DND-41 (cell line): ENCODE measurements around the gene RRAGD.

Experiments
- ATAC-seq: fragments of 200-7000 bp; cut with Tn5 transposase; 3 replicates; pipeline ENCODE4 v1.9.1; 2021; ENCODE audit warnings: low read depth; ENCODE audit not compliant: insufficient read depth
- DNase-seq: peaks from one replicate; pipeline ENCODE4 v3.0.0-alpha.2; 2020
- H2AFZ ChIP-seq: 2 replicates; pipeline ENCODE4 v1.6.0; 2012; ENCODE audit warnings: low read depth, low read length
- H3K27ac ChIP-seq: 2 replicates; pipeline ENCODE4 v1.5.1; 2012; ENCODE audit warnings: low read length, inconsistent platforms
- H3K27me3 ChIP-seq: fragments of 200-600 bp; sonication (generic); 2 replicates; pipeline ENCODE4 v1.6.0; 2012; ENCODE audit warnings: low read length, mild to moderate bottlenecking, inconsistent platforms; ENCODE audit not compliant: insufficient read depth, poor library complexity
- H3K36me3 ChIP-seq: 2 replicates; pipeline ENCODE4 v1.5.1; 2012; ENCODE audit warnings: low read length, inconsistent platforms; ENCODE audit not compliant: insufficient read depth
- H3K4me1 ChIP-seq: 2 replicates; pipeline ENCODE4 v1.5.1; 2012; ENCODE audit warnings: mild to moderate bottlenecking, low read length; ENCODE audit not compliant: insufficient read depth
- H3K4me2 ChIP-seq: 2 replicates; pipeline ENCODE4 v1.6.0; 2012; ENCODE audit warnings: mild to moderate bottlenecking, moderate library complexity, low read length, inconsistent platforms; ENCODE audit not compliant: insufficient read depth
- H3K4me3 ChIP-seq, 2 experiments: fragments of 200-600 bp in 1 of 2; shearing (Covaris generic) in 1 of 2; 2 replicates each; pipeline ENCODE4 v1.5.1; 2012 to 2016; ENCODE audit warnings: inconsistent platforms in 2 of 2, low read length in 2 of 2, mild to moderate bottlenecking in 2 of 2, low read depth in 1 of 2, moderate library complexity in 1 of 2
- H3K79me2 ChIP-seq: 2 replicates; pipeline ENCODE4 v1.6.0; 2012; ENCODE audit warnings: low read length, inconsistent platforms; ENCODE audit not compliant: insufficient read depth
- H3K9ac ChIP-seq: 2 replicates; pipeline ENCODE4 v1.6.0; 2012; ENCODE audit warnings: low read depth, mild to moderate bottlenecking, inconsistent platforms, low read length, moderate library complexity
- H3K9me3 ChIP-seq: 2 replicates; pipeline ENCODE4 v1.5.1; 2012; ENCODE audit warnings: low read length, moderate library complexity, mild to moderate bottlenecking, inconsistent platforms; ENCODE audit not compliant: insufficient read depth, severe bottlenecking
- H4K20me1 ChIP-seq: 2 replicates; pipeline ENCODE4 v1.6.0; 2012; ENCODE audit warnings: low read length; ENCODE audit not compliant: insufficient read depth
- EZH2 ChIP-seq: IDR thresholded peaks from 3 replicates; pipeline ENCODE4 v1.6.1; 2012; ENCODE audit warnings: borderline replicate concordance, low read depth, mild to moderate bottlenecking, moderate library complexity, low read length, inconsistent platforms; ENCODE audit not compliant: severe bottlenecking
- TF ChIP-seq, protein P1 (sequence below): IDR thresholded peaks from 2 replicates; pipeline ENCODE4 v1.5.1; 2012; ENCODE audit warnings: borderline replicate concordance, low read length, moderate library complexity, mild to moderate bottlenecking; ENCODE audit not compliant: poor library complexity, severe bottlenecking; ENCODE audit errors: extremely low read depth

The RRAGD gene

DNA sequence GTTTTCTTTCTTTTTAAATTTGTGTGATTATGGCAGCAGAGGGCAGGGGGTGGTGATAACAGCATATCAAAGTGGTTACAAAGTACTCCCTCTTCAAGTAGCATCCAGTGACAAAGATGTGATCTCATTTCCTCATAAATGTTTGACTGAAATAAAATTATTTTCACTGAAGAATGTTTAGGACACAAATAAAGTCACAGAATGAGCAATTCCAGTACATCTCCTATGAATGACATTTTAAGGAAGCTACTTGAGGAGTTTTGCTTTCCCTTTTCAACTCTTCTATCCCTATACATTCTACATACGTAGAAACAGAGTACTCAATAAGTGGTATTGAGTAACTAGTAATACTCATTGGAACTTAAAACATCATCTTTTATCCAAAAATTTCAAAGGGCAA lies 83.1 kb downstream of the RRAGD start:
- Histone ChIP-seq H3K36me3 (peaks cover 68% of the 10 kb centered on the region), H3K4me1 (no peaks in the 10 kb centered on the region), H3K79me2 (no peaks in the 10 kb centered on the region), H4K20me1 (no peaks in the 10 kb centered on the region), H3K4me2 (no peak overlapping the region), H3K9me3 (no peaks in the 10 kb centered on the region), H2AFZ (no peak overlapping the region), H3K4me3 (no peak overlapping the region), H3K9ac (no peak overlapping the region), H3K27ac (no peak overlapping the region), H3K27me3 (no peaks in the 10 kb centered on the region)
- ATAC-seq (no peak), DNase-seq (no peak)
- TF ChIP-seq, protein P1, sequence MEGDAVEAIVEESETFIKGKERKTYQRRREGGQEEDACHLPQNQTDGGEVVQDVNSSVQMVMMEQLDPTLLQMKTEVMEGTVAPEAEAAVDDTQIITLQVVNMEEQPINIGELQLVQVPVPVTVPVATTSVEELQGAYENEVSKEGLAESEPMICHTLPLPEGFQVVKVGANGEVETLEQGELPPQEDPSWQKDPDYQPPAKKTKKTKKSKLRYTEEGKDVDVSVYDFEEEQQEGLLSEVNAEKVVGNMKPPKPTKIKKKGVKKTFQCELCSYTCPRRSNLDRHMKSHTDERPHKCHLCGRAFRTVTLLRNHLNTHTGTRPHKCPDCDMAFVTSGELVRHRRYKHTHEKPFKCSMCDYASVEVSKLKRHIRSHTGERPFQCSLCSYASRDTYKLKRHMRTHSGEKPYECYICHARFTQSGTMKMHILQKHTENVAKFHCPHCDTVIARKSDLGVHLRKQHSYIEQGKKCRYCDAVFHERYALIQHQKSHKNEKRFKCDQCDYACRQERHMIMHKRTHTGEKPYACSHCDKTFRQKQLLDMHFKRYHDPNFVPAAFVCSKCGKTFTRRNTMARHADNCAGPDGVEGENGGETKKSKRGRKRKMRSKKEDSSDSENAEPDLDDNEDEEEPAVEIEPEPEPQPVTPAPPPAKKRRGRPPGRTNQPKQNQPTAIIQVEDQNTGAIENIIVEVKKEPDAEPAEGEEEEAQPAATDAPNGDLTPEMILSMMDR: no peak
- TF ChIP-seq EZH2: no peak

DNA sequence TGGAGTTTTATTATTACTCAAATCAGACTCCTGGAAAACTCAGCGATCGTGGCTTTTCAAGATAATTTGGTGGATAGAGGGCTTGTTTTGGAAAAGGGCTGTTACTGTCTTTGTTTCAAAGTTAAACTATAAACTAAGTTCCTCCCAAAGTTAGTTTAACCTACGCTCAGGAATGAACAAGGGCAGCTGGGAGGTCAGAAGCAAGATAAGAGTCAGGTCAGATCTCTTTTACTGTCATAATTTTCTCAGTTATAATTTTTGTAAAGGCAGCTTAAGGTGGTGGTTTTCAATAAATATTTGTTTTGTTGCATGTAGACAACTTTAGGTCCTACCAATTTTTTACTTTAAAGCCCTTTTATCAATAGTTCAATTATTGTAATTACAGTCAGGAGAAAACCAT lies 87.8 kb downstream of the RRAGD start:
- H3K79me2 ChIP-seq: no peaks in the 10 kb centered on the region
- no peak overlapping the region for H3K9ac ChIP-seq
- ATAC-seq: no peak
- no peak overlapping the region for H3K4me3 ChIP-seq
- no peaks in the 10 kb centered on the region for H3K4me1 ChIP-seq
- TF ChIP-seq EZH2: no peak
- TF ChIP-seq, protein P1: no peak
- H3K9me3 ChIP-seq: no peaks in the 10 kb centered on the region
- H3K27me3 ChIP-seq: no peaks in the 10 kb centered on the region
- H3K36me3 ChIP-seq: peaks cover 30% of the 10 kb centered on the region
- H3K4me2 ChIP-seq: no peak overlapping the region
- no peak overlapping the region for H2AFZ ChIP-seq
- H3K27ac ChIP-seq: no peak overlapping the region
- DNase-seq: no peak
- no peaks in the 10 kb centered on the region for H4K20me1 ChIP-seq

GRCh38 chr6:89323511-89323971 lies 88.5 kb downstream of the RRAGD start:
- no peak overlapping the region for H3K4me3 ChIP-seq
- H2AFZ ChIP-seq: no peak overlapping the region
- H3K79me2 ChIP-seq: no peaks in the 10 kb centered on the region
- H3K27me3 ChIP-seq: no peaks in the 10 kb centered on the region
- no peak for TF ChIP-seq EZH2
- TF ChIP-seq, protein P1: no peak
- no peak overlapping the region for H3K9ac ChIP-seq
- H3K27ac ChIP-seq: no peak overlapping the region
- peaks cover 23% of the 10 kb centered on the region for H3K36me3 ChIP-seq
- DNase-seq (no peak), ATAC-seq (no peak)
- no peak overlapping the region for H3K4me2 ChIP-seq
- H4K20me1 ChIP-seq: no peaks in the 10 kb centered on the region
- H3K4me1 ChIP-seq: no peaks in the 10 kb centered on the region
- no peaks in the 10 kb centered on the region for H3K9me3 ChIP-seq
